ENCODE data around the gene KCNN1.

KCNN1 gene

GRCh38 chr19:17947815-17948513, 18.9 kb upstream of the KCNN1 start:
- peak; percentile 93 for DNase-seq (ENCODE audit: low read depth)

GRCh38 chr19:17948514-17948900, 18.4 kb upstream of the KCNN1 start:
- DNase-seq (ENCODE audit: low read depth) = no peak

- DNase-seq (ENCODE audit: low read depth) = no peak
Observed at GRCh38 chr19:17948931-17949930, 17.7 kb upstream of the KCNN1 start.

- no peak for DNase-seq (ENCODE audit: low read depth)
Observed at GRCh38 chr19:17949956-17950309, 17.0 kb upstream of the KCNN1 start.

GRCh38 chr19:17950310-17951156, 16.4 kb upstream of the KCNN1 start:
- peak; percentile 22 for DNase-seq (ENCODE audit: low read depth)

- no peak for DNase-seq (ENCODE audit: low read depth)
Observed at GRCh38 chr19:17951157-17951989, 15.5 kb upstream of the KCNN1 start.

- no peak for DNase-seq (ENCODE audit: low read depth)
Observed at GRCh38 chr19:17951990-17952976, 14.6 kb upstream of the KCNN1 start.

- no peak for DNase-seq (ENCODE audit: low read depth)
Observed at GRCh38 chr19:17953316-17953801, 13.5 kb upstream of the KCNN1 start.

- DNase-seq (ENCODE audit: low read depth) = no peak
Observed at GRCh38 chr19:17953869-17954268, 13.0 kb upstream of the KCNN1 start.

GRCh38 chr19:17954401-17954800, 12.5 kb upstream of the KCNN1 start:
- no peak for DNase-seq (ENCODE audit: low read depth)

- DNase-seq (ENCODE audit: low read depth) = no peak
Observed at GRCh38 chr19:17957149-17957849, 9.6 kb upstream of the KCNN1 start.

- DNase-seq (ENCODE audit: low read depth) = no peak
Observed at GRCh38 chr19:17957885-17958284, 9.0 kb upstream of the KCNN1 start.

GRCh38 chr19:17963936-17964691, 2.8 kb upstream of the KCNN1 start:
- no peak for DNase-seq (ENCODE audit: low read depth)

- no peak for DNase-seq (ENCODE audit: low read depth)
Observed at GRCh38 chr19:17965370-17966128, 1.4 kb upstream of the KCNN1 start.

GRCh38 chr19:17966129-17966483, 801 bp upstream of the KCNN1 start:
- DNase-seq (ENCODE audit: low read depth) = no peak

- DNase-seq (ENCODE audit: low read depth) = no peak
Observed at GRCh38 chr19:17967257-17968051, 547 bp downstream of the KCNN1 start.

- no peak for DNase-seq (ENCODE audit: low read depth)
Observed at GRCh38 chr19:17968362-17968761, 1.5 kb downstream of the KCNN1 start.

All from T follicular helper cell (primary cell).